NCI-H446 (cell line): ENCODE data around the gene C1QTNF9B.

Experiments
- DNase-seq, 2 experiments: peaks; one replicate each; lab custom pipeline; 2025; lab: John Stamatoyannopoulos, UW

The C1QTNF9B gene

GRCh38 chr13:23858546-23858945, 38.8 kb downstream of the C1QTNF9B start:
- no peak for DNase-seq

- DNase-seq: peak in 1 of 2 experiments; percentile 75
Measured at GRCh38 chr13:23856008-23856750, 41.1 kb downstream of the C1QTNF9B start.

DNA sequence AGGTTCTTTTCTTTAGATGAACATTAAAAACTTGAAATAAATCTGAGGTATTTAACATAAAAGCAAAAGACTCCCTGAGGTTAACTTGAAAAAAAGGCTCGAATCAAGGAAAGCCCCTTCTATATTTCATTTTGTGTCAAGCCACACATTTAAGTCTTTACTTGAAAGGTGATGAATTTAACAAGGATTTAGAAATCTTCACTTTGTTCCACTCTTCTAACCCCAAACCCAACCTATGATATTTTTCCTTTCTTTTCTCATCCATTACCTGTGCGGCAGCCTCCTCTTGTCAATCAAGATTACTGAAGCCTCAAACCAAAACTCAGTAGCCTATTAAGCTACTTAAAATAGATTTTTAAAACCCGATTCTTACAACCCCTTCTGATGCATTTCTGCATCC, 41.9 kb downstream of the C1QTNF9B start:
- DNase-seq: no peak

- no peak for DNase-seq
Measured at GRCh38 chr13:23852351-23852750, 45.0 kb downstream of the C1QTNF9B start.

GRCh38 chr13:23851106-23851505, 46.2 kb downstream of the C1QTNF9B start:
- DNase-seq: peak in 1 of 2 experiments; percentile 7

DNA sequence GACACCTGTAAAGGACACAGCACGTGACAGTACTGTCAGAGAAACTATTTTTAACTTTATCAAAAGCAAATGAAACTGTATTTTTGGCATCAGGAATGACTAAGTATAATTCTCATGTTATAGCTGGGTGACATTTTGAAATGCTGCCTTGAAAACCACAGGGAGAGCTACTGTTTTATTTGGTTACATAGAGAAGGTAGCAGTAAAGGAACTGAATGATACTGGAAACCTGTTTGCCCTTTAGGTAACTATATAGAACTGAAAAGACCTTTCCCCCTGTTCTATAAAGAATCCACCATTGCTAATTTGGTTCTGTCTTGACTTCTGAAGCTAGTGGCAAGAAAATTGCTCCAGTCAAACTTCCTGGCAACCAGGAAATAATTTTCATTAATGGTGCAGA, 47.2 kb downstream of the C1QTNF9B start:
- no peak for DNase-seq

DNA sequence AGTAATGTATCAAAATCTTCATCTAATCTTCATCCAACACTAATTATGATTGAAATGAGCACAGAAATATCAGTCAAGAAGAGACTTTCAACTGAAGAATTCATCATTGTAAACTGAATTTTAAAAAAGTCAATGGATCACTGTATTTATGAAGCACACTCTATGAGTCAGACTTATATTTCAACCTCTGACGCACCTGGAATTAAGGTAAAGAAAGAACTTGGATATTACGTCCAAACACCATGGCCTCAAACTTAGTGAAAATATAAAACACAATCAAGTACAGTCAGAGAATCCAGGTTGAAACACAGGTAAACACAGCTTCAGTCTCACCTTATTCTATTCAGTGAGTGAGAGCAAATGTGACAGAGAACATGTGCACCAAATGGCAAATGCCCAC, 47.6 kb downstream of the C1QTNF9B start:
- no peak for DNase-seq

GRCh38 chr13:23848646-23849141, 48.6 kb downstream of the C1QTNF9B start:
- no peak for DNase-seq

GRCh38 chr13:23848019-23848418, 49.3 kb downstream of the C1QTNF9B start:
- DNase-seq: peak in 1 of 2 experiments; percentile 3

GRCh38 chr13:23847497-23847896, 49.8 kb downstream of the C1QTNF9B start:
- DNase-seq: no peak

GRCh38 chr13:23845105-23845725, 52.1 kb downstream of the C1QTNF9B start:
- no peak for DNase-seq

- DNase-seq: no peak
Measured at GRCh38 chr13:23844132-23844531, 53.2 kb downstream of the C1QTNF9B start.

DNA sequence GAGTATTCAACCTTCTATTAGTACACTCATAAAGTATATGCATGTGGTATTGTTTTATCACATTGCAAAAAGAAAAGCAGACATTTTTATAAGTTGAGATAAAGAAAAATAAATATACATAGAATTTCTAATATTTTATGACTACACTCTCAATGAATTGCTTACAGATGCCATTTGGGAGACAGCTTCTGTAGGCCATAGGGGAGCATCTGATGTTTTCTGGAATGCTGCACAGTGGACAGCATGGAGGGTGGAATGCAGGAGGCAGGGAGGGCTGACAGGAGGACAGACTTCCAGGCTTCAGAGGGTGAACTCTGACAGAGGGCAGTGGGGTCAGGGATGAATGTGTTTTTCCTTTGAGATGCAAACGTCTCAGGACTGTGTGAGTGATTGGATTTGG, 53.9 kb downstream of the C1QTNF9B start:
- no peak for DNase-seq

DNA sequence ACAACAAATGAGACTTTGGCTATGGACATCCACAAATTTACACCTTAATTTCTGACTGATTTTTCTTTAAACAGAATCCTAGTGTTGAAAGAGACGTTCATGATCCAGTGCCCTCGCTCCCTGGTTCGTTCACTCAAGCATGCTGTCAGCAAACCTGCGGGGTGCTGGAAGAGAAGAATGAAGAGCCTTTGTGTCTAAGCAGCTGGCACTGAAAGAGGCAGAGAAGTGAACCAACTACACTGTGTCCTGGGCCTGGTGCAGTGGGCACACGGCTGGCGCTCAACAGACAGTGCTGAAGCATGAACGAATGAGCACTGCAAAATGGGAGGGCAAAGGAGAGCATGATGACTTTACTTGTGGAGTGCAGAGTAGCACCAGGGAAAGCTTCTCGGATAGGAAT, 54.9 kb downstream of the C1QTNF9B start:
- peak in 1 of 2 experiments; percentile 31 for DNase-seq
